B cell (primary cell): ENCODE results near the gene PALLD. TPM values are rescaled to one million over a fixed set of nuclear protein-coding genes. Genes with fewer than 3 reads are reported as not detected.

ENCODE experiments used
- ATAC-seq: fragments of 200-7000 bp; cut with Tn5 transposase; one replicate; pipeline ENCODE4 v1.10.0; 2021; ENCODE audit warnings: low read depth, mild to moderate bottlenecking, moderate number of reproducible peaks, moderate library complexity
- CTCF ChIA-PET: fragments of 350-600 bp; sonication (Branson Sonifier 250); formaldehyde crosslinking; loops from one replicate; lab custom pipeline; 2021; ENCODE audit warnings: antibody characterized with exemption, inconsistent platforms; lab: Charles Lee
- POLR2A ChIA-PET: fragments of 350-600 bp; sonication (Branson Sonifier 250); formaldehyde crosslinking; loops from one replicate; lab custom pipeline; 2021; ENCODE audit warnings: antibody characterized with exemption; lab: Charles Lee
- DNase-seq: peaks from one replicate; pipeline ENCODE4 v3.0.0; 2013
- H2AFZ ChIP-seq: 2 replicates; pipeline ENCODE4 v1.6.1; 2012; ENCODE audit warnings: mild to moderate bottlenecking, low read depth, low read length; ENCODE audit not compliant: insufficient read depth, poor library complexity, severe bottlenecking
- H3K27ac ChIP-seq, 2 donors: 1 replicate in 1 of 2; 2 replicates in 1 of 2; pipeline ENCODE4 v1.5.1; 2012 to 2013; ENCODE audit warnings: low read length in 2 of 2, mild to moderate bottlenecking in 2 of 2, moderate library complexity in 1 of 2
- H3K27me3 ChIP-seq, 4 experiments: fragments of 200-600 bp in 1 of 4; sonication (generic) in 1 of 4; replicated peaks in 1 of 4; 1 replicate in 2 of 4; 2 replicates in 2 of 4; pipeline versions ENCODE4 v1.6.1 to v1.7.0; 2013 to 2016; ENCODE audit warnings: low read length in 3 of 4, mild to moderate bottlenecking in 2 of 4, mixed read lengths in 1 of 4, moderate library complexity in 1 of 4; ENCODE audit not compliant: insufficient read depth in 4 of 4, control insufficient read depth in 3 of 4; ENCODE audit errors: control extremely low read depth in 1 of 4
- H3K36me3 ChIP-seq, 2 experiments: replicated peaks in 1 of 2; 1 replicate in 1 of 2; 2 replicates in 1 of 2; pipeline versions ENCODE4 v1.6.1 to v1.7.1; 2013; ENCODE audit warnings: low read length in 1 of 2; ENCODE audit not compliant: insufficient read depth in 2 of 2, control insufficient read depth in 1 of 2; ENCODE audit errors: control extremely low read depth in 1 of 2, extremely low read depth in 1 of 2
- H3K4me1 ChIP-seq, 2 donors: fragments of 200-600 bp in 1 of 2; sonication (generic) in 1 of 2; 1 replicate in 1 of 2; 2 replicates in 1 of 2; pipeline versions ENCODE4 v1.5.1 to v1.6.1; 2013 to 2017; ENCODE audit warnings: low read length in 2 of 2; ENCODE audit not compliant: control insufficient read depth in 2 of 2, insufficient read depth in 2 of 2
- H3K4me2 ChIP-seq: replicated peaks from 2 replicates; pipeline ENCODE3; 2012; ENCODE audit warnings: mild to moderate bottlenecking, low read depth, low read length; ENCODE audit not compliant: poor library complexity, severe bottlenecking
- H3K4me3 ChIP-seq, 5 experiments: fragments of 200-600 bp in 1 of 5; sonication (generic) in 1 of 5; 1 replicate in 3 of 5; 2 replicates in 2 of 5; pipeline versions ENCODE4 v1.5.1 to v1.7.0; 2011 to 2016; ENCODE audit warnings: low read length in 4 of 5, mild to moderate bottlenecking in 4 of 5, low read depth in 2 of 5, control low read depth in 1 of 5, moderate library complexity in 1 of 5; ENCODE audit not compliant: insufficient read depth in 1 of 5; ENCODE audit errors: control extremely low read depth in 1 of 5, extremely low read depth in 1 of 5
- H3K79me2 ChIP-seq: fragments of 200-600 bp; sonication (generic); one replicate; pipeline ENCODE4 v1.6.0; 2016; ENCODE audit warnings: low read length; ENCODE audit not compliant: control insufficient read depth, insufficient read depth
- H3K9ac ChIP-seq: fragments of 200-600 bp; sonication (generic); 2 replicates; pipeline ENCODE4 v1.6.1; 2017; ENCODE audit warnings: mild to moderate bottlenecking, low read length, moderate library complexity
- H3K9me3 ChIP-seq, 3 donors: one replicate each; pipeline versions ENCODE4 v1.6.1 to v1.7.1; 2013; ENCODE audit warnings: low read length in 2 of 3; ENCODE audit not compliant: control insufficient read depth in 2 of 3, insufficient read depth in 1 of 3; ENCODE audit errors: control extremely low read depth in 1 of 3
- H4K20me1 ChIP-seq: 2 replicates; pipeline ENCODE4 v1.6.0; 2012; ENCODE audit warnings: mild to moderate bottlenecking, low read length; ENCODE audit not compliant: insufficient read depth, control insufficient read depth, poor library complexity, severe bottlenecking
- H3K27ac Mint-ChIP-seq: one replicate; pipeline ENCODE4 v1.8.0; 2021; ENCODE audit warnings: mixed read lengths
- H3K27me3 Mint-ChIP-seq: one replicate; pipeline ENCODE4 v1.8.0; 2021; ENCODE audit warnings: mixed read lengths
- H3K4me1 Mint-ChIP-seq: one replicate; pipeline ENCODE4 v1.8.0; 2021; ENCODE audit warnings: mixed read lengths
- H3K4me3 Mint-ChIP-seq: one replicate; pipeline ENCODE4 v1.8.0; 2021; ENCODE audit warnings: mixed read lengths
- H3K9me3 Mint-ChIP-seq: one replicate; pipeline ENCODE4 v1.8.0; 2022; ENCODE audit warnings: mixed read lengths; ENCODE audit not compliant: insufficient read depth
- EZH2 ChIP-seq: IDR thresholded peaks from 2 replicates; pipeline ENCODE4 v1.6.1; 2012; ENCODE audit warnings: borderline replicate concordance, low read depth, mild to moderate bottlenecking, moderate library complexity, low read length; ENCODE audit not compliant: insufficient read depth, poor library complexity, severe bottlenecking
- WGBS: methylation state at CpG from one replicate; pipeline ENCODE4 v1.1.5; 2013; ENCODE audit warnings: missing lambda C conversion rate; ENCODE audit not compliant: insufficient coverage; 5-methylcytosine and 5-hydroxymethylcytosine counted together
- intact Hi-C: fragments of 100-400 bp; cut with micrococcal nuclease; formaldehyde crosslinking; loops from one replicate; pipeline ENCODE4 v1.10.0; 2022
- polyA plus RNA-seq: library from polyadenylated mRNA; depleted of rRNA; stranded (reverse); fragments of >200 nt; gene quantifications from 2 replicates; pipeline ENCODE4 v1.2.3, GENCODE V29; 2012
- total RNA-seq, 2 donors: library from RNA; stranded (reverse); fragments of 120-200 nt in 1 of 2; gene quantifications; 1 replicate in 1 of 2; 2 replicates in 1 of 2; pipeline versions ENCODE4 v1.2.3 to v1.2.4, GENCODE V29; 2013 to 2022
- TF ChIP-seq, protein P1 (sequence below): fragments of 200-600 bp; IDR thresholded peaks from one replicate; pipeline ENCODE4 v1.8.0; 2022; ENCODE audit warnings: antibody characterized with exemption, mild to moderate bottlenecking

PALLD gene
- total and polyA plus RNA-seq, 2 donors (not counting 1 experiment from before 2014, with no cell fraction given), result 0.63 to 0.71 TPM

GRCh38 chr4:168719725-168720124 is 222.9 kb downstream of the PALLD start:
- ATAC-seq (no peak), DNase-seq (no peak)
- Mint-ChIP-seq H3K4me3 (no peak overlapping the region), H3K27me3 (peaks cover 13% of the 10 kb centered on the region), H3K9me3 (peaks cover 3% of the 10 kb centered on the region), H3K4me1 (peaks cover 5% of the 10 kb centered on the region), H3K27ac (no peak overlapping the region)
- Histone ChIP-seq H3K9me3 (no peaks in the 10 kb centered on the region), H3K9ac (no peak overlapping the region), H3K27me3 (no peaks in the 10 kb centered on the region), H3K36me3 (no peaks in the 10 kb centered on the region), H3K4me1 (peaks cover 0 to 2% of the 10 kb centered on the region in 2 donors), H2AFZ (no peak overlapping the region), H3K4me2 (no peak overlapping the region), H4K20me1 (no peaks in the 10 kb centered on the region), H3K79me2 (no peaks in the 10 kb centered on the region), H3K27ac (no peak overlapping the region), H3K4me3 (no peak overlapping the region)
- intact Hi-C loops, result no loop called here
- WGBS, result no CpG with 5 or more reads among the region's 1 CpG
- TF ChIP-seq EZH2, result no peak
- TF ChIP-seq, protein P1, sequence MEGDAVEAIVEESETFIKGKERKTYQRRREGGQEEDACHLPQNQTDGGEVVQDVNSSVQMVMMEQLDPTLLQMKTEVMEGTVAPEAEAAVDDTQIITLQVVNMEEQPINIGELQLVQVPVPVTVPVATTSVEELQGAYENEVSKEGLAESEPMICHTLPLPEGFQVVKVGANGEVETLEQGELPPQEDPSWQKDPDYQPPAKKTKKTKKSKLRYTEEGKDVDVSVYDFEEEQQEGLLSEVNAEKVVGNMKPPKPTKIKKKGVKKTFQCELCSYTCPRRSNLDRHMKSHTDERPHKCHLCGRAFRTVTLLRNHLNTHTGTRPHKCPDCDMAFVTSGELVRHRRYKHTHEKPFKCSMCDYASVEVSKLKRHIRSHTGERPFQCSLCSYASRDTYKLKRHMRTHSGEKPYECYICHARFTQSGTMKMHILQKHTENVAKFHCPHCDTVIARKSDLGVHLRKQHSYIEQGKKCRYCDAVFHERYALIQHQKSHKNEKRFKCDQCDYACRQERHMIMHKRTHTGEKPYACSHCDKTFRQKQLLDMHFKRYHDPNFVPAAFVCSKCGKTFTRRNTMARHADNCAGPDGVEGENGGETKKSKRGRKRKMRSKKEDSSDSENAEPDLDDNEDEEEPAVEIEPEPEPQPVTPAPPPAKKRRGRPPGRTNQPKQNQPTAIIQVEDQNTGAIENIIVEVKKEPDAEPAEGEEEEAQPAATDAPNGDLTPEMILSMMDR, result no peak
- POLR2A ChIA-PET, result no interaction called here
- CTCF ChIA-PET, result no interaction called here

GRCh38 chr4:168720396-168720900 is 223.6 kb downstream of the PALLD start:
- no peak for DNase-seq
- Histone ChIP-seq H3K36me3 (no peaks in the 10 kb centered on the region), H2AFZ (no peak overlapping the region), H3K4me3 (no peak overlapping the region), H3K27me3 (no peaks in the 10 kb centered on the region), H3K27ac (no peak overlapping the region), H3K4me1 (peaks cover 0 to 4% of the 10 kb centered on the region in 2 donors), H3K9me3 (no peaks in the 10 kb centered on the region), H3K4me2 (no peak overlapping the region), H4K20me1 (no peaks in the 10 kb centered on the region), H3K79me2 (no peaks in the 10 kb centered on the region), H3K9ac (no peak overlapping the region)
- whole genome bisulfite sequencing, result no CpG with 5 or more reads among the region's 4 CpGs
- H3K4me1 Mint-ChIP-seq, result peaks cover 9% of the 10 kb centered on the region
- ChIA-PET CTCF (no interaction called here), POLR2A (no interaction called here)
- H3K27ac Mint-ChIP-seq, result no peak overlapping the region
- no peak overlapping the region for H3K4me3 Mint-ChIP-seq
- no peak for TF ChIP-seq EZH2
- TF ChIP-seq, protein P1, result no peak
- ATAC-seq, result no peak
- H3K27me3 Mint-ChIP-seq, result peaks cover 13% of the 10 kb centered on the region
- intact Hi-C loops, result no loop called here
- H3K9me3 Mint-ChIP-seq, result peaks cover 3% of the 10 kb centered on the region
